HT1080 (cell line): ENCODE results near the gene DTX4. TPM values are rescaled to one million over a fixed set of nuclear protein-coding genes. Genes with fewer than 3 reads are reported as not detected.

Experiments used
- small RNA-seq: library from RNA; depleted of rRNA; stranded (forward); fragments of <200 nt; gene quantifications from one replicate; pipeline ENCODE3, GENCODE V24; 2014
- total RNA-seq: library from RNA; depleted of rRNA; stranded (reverse); fragments of >200 nt; shearing (Covaris generic); gene quantifications from 2 replicates; pipeline ENCODE4 v1.2.3, GENCODE V29; 2014; rRNA removed

The DTX4 gene
- total RNA-seq, 1 experiment from 2014 or later: 2.8 TPM

Small RNAs within 50 kb of the gene (small RNA-seq; reads per million reads assigned to genes)
- not detected for gene RN7SL42P

Other genes starting within 250 kb of the DTX4 start
- gene GLYATL1, start 232.6 kb upstream of the DTX4 start, total RNA-seq: 1.0 and 2.6 TPM in 2 replicates
- gene GLYATL1B, start 85.8 kb upstream of the DTX4 start, total RNA-seq: not detected in 2 replicates
- 22.5 and 25.4 TPM in 2 replicates for gene FAM111B, start 64.9 kb upstream of the DTX4 start, total RNA-seq
- 48.0 and 51.4 TPM in 2 replicates for gene FAM111A, start 29.3 kb upstream of the DTX4 start, total RNA-seq
- gene MPEG1, start 40.8 kb downstream of the DTX4 start, total RNA-seq: not detected in 2 replicates
- not detected in 2 replicates for gene OR5AN1, start 186.8 kb downstream of the DTX4 start, total RNA-seq